LNCAP (cell line): ENCODE measurements around the gene LAMC2.

Experiments used
- TF ChIP-seq, protein P1 (sequence below): fragments of 450-650 bp; IDR thresholded peaks from 2 replicates; pipeline ENCODE4 v1.5.1; 2017; ENCODE audit warnings: mild to moderate bottlenecking

LAMC2 gene

DNA sequence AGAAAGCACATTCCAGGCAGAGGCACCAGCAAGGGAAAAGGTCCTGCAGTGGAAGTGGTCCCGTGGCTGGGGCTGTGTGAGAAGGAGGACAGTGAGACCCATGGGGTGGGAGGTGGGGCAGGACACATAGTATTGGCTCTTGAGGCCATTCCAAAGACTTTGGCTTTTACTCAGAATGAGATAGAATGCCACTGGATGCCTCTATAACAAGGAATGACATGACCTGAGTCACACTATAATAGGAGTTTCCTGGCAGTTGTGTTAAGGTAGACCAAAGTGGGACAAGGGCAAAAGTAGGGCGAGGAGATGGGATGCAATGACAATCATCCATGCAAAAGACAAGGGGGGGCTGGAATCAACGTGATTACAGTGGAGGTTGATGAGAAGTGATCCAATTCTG is 24.7 kb upstream of the LAMC2 start:
- TF ChIP-seq, protein P1, sequence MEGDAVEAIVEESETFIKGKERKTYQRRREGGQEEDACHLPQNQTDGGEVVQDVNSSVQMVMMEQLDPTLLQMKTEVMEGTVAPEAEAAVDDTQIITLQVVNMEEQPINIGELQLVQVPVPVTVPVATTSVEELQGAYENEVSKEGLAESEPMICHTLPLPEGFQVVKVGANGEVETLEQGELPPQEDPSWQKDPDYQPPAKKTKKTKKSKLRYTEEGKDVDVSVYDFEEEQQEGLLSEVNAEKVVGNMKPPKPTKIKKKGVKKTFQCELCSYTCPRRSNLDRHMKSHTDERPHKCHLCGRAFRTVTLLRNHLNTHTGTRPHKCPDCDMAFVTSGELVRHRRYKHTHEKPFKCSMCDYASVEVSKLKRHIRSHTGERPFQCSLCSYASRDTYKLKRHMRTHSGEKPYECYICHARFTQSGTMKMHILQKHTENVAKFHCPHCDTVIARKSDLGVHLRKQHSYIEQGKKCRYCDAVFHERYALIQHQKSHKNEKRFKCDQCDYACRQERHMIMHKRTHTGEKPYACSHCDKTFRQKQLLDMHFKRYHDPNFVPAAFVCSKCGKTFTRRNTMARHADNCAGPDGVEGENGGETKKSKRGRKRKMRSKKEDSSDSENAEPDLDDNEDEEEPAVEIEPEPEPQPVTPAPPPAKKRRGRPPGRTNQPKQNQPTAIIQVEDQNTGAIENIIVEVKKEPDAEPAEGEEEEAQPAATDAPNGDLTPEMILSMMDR, result no peak

DNA sequence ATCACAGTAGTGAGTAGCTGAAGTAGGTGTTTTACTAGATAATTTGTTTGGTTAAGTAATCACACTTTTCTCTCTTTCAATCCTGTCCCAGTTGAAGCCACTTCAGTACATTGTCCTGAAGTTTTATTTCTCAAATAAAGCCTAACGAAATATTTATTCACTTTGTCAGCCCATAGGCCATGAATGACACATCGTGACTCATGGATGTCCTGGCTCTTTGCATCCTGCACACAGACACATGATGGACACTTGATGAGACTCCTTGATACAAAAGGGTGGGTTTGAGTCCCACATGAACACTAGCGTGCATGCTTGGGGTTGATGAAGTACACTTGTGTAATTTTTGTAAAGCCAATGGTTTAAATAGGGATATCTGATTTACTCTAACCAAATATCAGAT is 22.7 kb upstream of the LAMC2 start:
- TF ChIP-seq, protein P1, result no peak

DNA sequence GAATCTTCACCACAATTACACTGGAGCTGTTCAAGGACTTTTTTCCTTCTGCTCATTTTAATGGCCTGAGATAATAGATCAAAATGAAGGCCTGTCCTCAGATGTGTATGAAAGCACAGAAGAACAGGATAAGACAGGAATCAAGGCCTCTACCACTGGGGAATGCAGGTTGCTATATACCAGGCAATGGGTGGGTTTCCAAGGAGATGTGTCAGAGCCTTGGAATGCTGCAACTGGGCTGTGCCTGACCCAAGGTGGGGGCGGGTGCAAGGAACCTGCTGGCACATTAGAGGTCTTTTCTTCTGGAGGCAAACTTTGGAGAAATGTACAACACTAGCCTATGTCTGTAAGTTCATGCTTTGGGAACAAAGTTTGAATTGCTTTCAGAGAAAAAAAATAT is 21.7 kb upstream of the LAMC2 start:
- TF ChIP-seq, protein P1, result no peak

DNA sequence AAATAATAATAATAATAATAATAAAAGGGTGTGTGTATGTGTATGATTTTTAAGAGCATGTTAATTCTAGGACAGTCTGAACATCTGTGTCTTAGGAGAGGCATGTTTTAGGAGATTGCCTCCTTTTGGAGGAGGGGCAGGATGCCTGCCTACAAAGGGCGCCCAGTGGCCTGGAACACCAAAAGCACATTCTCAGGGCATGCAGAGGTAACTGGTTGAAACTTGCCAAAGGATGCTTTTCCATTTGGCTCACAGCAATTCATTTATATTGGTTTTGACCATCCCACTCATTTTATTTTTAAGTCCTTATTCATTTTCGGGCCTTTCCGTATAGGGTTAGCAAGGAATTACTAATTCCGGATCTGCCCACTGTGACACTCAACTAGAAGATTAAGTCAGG is 21.1 kb upstream of the LAMC2 start:
- TF ChIP-seq, protein P1, result no peak

DNA sequence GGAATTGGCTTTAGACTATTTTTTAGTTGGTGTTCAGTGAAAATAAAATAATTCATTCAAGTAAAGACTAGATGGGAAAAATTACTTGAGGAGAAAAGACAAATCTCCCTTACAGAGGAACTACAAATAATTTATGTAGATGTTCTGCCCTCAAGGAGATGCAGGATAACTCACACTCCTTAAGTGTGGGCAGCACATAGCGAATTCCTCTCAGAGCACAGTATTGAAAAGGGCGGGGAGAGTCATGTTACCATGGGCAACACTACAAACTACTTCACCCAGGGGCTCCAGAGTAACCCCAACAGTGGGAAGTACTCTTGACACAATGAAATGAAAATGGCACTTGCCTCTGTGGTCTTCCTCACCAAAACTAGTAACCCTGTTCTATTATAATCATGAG is 20.6 kb upstream of the LAMC2 start:
- TF ChIP-seq, protein P1, result no peak

DNA sequence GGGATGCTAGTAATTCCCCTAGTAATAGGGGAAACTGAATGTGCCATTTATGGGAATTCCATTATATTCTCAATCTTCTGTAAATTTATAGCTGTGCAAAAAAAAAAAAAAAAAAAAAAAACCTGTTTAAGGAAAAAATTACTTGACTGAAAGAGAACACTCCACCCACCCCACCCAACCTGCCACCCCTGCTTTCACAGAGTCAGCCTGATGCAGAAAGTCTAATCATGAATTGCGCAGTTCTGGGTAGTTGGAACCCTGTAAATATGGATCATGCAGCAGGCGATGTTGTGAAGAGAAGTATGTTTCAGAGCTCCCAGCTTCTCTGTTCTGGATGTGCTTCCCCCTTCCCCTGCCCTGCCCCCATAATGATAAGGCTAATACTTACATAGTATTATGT is 19.6 kb upstream of the LAMC2 start:
- TF ChIP-seq, protein P1, result no peak

DNA sequence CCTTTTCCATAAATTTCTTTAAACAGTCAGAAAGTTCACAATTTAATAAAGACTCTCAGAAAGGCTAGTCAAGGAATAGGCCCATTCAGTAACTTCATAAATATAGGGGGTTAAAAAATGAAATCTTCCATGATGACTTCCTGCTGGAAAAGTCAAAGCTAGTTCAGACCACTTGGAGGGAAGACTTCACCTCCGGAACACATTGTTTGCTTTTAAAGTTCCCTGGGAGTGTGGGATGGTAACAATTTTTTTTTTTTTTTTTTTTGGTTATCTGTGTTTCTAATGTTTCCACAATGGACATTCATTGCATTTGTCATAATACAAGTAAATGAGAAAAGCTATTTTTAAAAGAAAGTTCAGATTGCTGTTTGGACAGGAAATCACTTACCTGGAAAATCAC is 18.4 kb upstream of the LAMC2 start:
- TF ChIP-seq, protein P1, result no peak

DNA sequence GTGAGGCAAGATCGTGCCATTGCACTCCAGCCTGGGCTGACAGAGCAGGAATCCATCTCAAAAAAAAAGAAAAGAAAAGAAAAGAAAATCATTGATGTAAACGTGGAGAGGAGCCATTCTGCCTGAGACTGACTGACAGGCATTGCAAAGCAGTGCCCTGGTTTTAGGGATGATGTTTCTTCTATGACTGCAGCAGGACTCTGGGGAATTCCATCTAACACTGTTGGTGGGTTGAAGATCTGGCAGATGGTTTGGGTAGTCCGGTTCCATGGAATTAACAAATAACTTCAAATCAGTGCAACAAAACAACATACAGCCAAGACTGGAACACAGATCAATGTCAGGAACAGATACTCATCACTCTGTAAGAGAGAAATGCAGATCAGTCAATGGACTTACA is 17.8 kb upstream of the LAMC2 start:
- TF ChIP-seq, protein P1, result no peak
